GM12891 (cell line): Measurements from ENCODE around the gene SMR3B.

Experiments
- PAX5 ChIP-seq: IDR thresholded peaks from 2 replicates; pipeline ENCODE4 v1.6.1; 2011; ENCODE audit warnings: low read length, moderate library complexity, mild to moderate bottlenecking; ENCODE audit not compliant: insufficient read depth, severe bottlenecking
- POLR2A ChIP-seq: IDR thresholded peaks from 2 replicates; pipeline ENCODE4 v1.6.1; 2011; ENCODE audit warnings: low read depth, low read length, control low read depth
- POLR2AphosphoS5 ChIP-seq: IDR thresholded peaks from 2 replicates; pipeline ENCODE4 v1.6.1; 2011; ENCODE audit warnings: low read depth, low read length, control low read depth
- SPI1 ChIP-seq: IDR thresholded peaks from 2 replicates; pipeline ENCODE4 v1.6.1; 2011; ENCODE audit warnings: low read depth, low read length, control low read depth
- TAF1 ChIP-seq: IDR thresholded peaks from 2 replicates; pipeline ENCODE4 v1.6.1; 2011; ENCODE audit warnings: low read depth, low read length, control low read depth

DNA sequence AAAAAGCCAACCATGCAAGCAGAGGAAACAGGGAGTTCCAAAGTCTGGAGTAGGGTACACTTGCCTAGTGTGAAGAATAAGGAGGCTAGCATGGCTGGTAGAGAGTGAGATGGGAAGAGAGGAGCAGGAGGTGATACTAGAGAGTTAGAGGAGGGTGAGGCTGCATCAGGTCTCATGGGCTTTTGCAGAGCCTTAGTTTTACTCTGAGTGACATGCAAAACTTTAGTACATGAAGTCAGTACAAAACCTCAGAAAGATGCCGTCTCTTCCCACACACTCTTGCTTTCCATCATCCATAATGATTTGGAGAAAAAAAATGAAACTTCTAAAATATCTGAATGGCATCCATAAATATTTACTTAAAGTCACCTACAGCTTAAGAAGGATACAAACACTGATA lies 19.8 kb downstream of the SMR3B start:
- no peak for TF ChIP-seq POLR2A
- no peak for TF ChIP-seq TAF1
- TF ChIP-seq POLR2AphosphoS5: no peak
- no peak for TF ChIP-seq SPI1
- TF ChIP-seq PAX5: no peak
